Stimulated activated CD4-positive, alpha-beta T cell treated with anti-CD3 and anti-CD28 coated beads, Interleukin-4, amount 100 ng/mL, for 4 hours (primary cell): Measurements from ENCODE around the gene AKR1B1.

Source experiments
- DNase-seq, 2 experiments: peaks; one replicate each; pipeline ENCODE4 v3.0.0-alpha.2; 2020

AKR1B1 gene

DNA sequence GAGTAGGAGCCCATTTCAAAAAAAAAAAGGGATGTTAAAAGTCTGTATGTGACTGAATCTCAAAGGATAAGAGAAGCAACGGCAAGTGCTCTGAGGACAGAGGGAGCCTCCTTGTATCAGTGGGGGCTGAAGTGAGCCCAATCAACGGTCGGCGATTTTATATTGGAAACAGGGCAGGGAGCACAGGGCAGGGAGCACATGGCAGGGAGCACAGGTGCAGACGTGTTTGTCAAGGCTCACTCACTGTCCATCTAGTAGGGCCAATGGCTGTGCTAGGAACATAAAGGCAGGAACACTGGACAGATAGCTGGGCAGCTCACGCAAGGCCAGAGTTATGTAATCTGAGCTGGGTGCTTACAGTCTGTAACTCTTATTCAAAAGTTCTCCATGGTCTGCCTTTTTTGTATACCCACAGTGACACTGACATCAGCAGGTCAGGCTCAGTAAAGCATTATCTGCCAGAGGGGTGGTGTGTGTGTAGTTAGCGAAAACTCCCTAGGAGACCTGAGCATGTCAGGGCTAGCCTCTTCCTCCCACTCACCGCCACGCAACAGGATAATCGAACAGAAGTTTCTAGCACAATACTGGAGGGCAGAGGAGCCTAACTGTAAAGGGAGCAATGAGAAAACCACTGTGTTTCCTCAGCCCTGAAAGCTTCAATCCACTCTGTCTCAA lies 15.4 kb downstream of the AKR1B1 start:
- DNase-seq: no peak

DNA sequence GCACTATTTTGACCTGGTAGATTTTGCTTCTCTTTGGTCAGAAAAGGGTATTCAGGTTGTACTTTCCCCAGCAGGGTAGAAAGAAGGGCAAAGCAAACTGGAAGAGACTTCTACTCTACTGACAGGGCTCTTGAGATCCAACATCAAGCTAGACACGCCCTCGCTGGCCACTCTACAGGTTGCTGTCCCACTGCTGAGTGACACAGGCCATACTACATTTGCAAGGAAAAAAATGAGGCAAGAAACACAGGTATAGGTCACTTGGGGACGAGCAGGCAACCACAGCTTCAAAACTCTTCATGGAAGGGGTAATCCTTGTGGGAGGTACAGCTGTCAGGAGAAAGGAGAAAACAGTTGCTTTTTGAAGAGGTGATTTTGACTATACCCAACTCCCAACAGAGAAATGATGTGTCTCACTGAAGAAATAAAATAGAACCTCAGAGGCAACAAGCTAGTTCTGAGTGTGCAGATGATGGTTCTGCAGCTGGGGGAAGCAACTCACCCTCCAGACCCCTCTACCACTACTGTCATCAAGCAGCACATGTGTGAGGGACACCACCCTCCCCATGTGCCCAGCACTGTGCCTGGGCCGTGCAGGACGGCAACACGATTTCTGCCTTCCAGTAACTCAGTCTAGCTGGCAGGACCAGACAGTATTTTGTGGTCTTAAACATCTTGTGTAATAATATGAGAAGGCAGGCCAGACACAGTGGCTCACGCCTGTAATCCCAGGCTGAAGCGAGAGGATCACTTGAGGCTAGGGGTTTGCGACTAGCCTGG lies 16.3 kb downstream of the AKR1B1 start:
- DNase-seq: no peak

DNA sequence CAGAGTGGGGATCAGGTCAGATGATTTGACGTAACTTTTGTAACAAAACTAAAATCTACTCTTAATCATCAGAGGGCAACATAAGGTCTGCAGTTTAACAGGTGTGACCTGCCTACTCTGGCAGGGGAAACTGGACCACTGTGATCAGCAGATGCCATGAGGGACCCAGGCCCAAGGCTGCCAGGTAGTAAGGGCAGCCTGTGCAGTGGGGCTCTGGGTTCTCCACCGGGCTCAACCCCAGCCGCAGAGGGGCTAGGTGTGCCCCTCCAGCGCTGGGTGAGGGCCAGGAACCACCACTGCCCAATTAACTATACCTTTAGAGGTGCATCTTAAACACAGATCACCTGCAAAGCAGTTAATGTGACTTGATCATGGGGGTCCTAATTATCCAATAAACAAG lies 17.6 kb downstream of the AKR1B1 start:
- DNase-seq: no peak

DNA sequence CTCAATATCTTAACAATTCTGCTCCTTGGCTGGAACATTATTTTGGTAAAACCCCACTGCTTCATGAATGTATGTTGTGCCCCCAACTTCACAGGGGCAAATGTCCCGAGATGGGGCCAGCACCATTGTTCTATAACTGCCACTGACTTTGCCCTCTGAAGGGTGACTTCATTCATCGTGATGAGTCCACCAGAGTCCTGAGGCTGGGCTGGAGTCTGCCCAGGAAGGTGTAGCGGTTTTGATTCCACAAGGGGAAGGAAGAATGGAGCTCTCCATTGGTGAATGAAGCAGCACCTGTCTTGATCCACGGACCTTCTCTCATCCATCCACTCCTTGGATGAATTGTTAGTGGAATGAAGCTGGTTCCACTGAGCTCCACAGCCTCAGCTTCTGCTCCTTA lies 18.4 kb downstream of the AKR1B1 start:
- DNase-seq: no peak

DNA sequence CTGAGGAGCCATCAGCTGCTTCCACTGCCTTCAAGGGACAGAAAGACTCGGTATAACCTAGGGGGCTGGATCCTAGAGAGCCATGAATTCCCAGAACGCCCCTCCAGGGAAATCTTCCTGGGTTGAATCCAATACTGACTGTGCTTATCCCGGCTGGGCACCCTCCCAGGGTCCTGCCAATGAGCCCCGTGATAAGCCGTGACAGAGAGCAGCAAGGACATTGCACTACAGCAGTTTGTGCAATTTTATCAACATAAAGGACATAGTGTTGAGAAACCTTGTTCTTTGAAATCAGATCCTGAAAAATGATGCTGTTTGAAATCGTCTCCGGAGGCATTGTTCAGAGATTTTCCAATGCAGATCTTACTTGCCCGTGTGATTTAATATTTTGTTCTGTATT lies 18.8 kb downstream of the AKR1B1 start:
- DNase-seq: no peak

DNA sequence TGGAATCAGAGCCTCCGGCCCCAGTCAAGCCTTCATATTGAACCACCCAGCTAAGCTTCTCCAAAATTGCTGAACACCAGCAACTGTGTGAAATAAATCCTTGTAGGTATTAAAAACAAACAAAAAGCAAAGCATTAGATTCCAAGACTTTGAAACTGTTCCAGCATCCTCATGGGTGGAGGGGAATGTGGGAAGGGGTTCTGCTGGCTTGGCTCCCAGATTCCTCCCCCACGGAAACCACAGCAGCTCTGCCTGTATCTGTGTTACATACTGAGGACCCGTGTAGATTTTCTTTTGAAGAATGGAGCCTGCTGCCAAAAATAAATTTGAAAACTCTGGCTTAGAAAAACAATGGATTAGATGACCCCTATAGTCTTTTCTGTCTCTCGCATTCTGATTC lies 20.0 kb downstream of the AKR1B1 start:
- DNase-seq: no peak

DNA sequence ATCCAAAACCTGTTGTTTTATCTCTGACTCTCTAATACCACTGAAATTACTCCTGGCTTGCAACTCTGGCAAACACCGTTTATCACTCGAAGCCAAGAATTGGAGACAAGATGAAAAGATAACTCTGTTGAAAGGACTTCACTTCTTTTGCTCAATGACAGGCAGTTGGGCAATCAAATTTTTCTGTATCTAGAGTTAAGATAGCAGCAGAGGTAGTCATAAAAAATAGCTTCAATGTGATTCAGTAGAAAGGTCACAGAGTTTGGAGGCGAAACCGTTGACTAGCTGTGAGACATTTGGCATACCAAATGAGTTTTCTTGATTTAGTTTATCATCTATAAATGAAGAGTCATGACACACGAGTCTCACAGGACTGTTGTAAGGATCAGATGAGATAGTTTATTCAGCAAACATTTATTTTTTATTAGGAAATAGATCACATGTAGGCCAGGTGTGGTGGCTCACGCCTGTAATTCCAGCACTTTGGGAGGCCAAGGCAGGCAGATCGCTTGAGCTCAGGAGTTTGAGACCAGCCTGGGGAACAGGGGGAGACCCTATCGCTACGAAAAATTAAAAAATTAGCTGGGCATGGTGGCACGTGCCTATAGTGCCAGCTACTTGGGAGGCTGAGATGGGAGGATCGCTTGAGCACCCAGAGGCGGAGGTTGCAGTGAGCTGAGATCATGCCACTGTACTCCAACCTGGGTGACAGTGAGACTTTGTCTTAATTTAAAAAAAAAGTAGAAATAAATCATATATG lies 23.6 kb downstream of the AKR1B1 start:
- DNase-seq: no peak

DNA sequence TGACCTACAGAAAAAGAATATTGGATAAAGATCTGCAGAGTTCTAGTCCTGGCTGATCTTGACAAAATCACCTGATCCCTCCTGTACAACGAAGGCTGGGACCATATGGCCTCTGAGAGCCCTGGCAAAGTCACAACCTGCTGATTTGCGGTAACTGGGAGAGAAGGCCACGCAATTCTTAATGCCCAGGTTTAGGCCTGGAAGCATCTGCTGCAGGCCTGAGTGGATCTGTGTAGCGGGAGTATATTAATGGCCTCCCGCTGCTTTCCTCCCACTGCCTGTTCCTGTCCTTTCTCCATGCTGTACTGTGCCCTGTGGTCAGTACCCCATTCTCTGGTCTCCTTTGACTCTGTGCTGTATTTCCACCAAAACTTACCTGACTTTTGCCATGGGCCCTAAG lies 24.2 kb downstream of the AKR1B1 start:
- no peak for DNase-seq

DNA sequence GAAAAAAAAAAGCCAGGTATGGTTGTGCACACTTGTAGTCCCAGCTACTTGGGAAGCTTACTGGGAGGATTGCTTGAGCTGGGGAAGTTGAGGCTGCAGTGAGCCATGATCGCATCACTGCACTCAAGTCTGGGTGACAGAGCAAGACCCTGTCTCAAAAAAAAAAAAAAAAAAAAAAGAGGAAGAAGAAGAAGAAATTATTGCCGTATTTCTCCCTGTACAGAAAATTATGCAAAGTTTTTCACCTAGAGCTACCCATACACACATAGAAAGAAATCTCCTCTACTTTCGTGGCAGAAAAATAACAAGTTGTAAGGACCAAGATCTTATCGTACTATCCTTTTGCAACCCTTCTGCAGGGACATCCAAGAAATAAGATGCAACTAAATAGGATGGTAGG lies 25.5 kb downstream of the AKR1B1 start:
- no peak for DNase-seq

DNA sequence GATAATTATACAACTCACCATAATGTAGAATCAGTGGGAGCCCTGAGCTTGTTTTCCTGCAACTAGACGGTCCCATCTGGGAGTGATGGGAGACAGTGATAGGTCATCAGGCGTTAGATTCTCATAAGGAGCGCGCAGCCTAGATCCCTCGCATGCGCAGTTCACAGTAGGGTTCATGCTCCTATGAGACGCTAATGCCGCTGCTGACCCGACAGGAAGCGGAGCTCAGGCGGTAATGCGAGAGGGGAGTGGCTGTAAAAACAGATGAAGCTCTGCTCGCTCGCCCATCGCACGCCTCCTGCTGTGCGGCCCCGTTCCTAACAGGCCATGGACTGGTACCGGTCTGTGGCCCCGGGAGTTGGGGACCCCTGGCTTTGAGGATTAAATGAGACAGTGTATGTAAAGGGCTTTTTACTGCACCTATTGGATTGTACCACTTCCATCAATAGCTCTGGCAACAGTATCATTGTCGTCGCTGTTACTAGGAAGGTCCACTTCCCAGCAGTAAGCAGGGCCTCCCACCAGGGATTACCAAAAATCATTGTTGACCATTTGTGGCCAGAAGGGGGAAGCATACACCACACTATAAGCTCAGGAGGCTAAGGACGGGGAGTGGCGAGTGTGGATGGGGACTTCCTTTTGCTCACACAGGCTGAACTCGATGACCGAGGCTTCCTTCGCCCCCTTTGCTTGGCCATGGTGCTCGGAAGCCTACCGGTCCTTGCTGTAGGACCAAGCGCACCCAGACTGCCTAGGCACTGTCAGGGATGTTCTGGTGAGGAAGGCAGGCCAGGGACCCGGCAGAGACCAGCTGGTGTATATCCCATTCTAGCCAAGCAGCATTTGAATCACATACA lies 26.4 kb downstream of the AKR1B1 start:
- DNase-seq: peak; percentile 59 to 67

DNA sequence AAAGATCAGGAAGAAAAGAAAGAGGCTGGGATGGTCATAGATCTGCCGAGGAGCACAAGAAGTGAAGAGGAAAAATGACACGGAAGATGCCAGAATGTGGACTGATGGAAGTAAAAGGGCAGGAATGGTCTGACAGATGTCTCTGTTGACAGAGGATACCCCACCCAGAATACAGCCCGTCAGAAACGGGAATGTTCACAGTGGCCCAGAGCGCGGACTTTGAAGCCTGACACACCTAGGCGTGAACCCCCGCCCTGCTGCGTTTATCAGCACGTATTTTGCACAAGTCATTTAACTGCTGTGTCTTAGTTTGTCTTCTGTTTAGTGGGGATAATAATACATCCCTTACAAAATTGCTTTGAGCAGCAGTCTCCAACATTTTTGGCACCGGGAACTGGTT lies 27.1 kb downstream of the AKR1B1 start:
- no peak for DNase-seq

DNA sequence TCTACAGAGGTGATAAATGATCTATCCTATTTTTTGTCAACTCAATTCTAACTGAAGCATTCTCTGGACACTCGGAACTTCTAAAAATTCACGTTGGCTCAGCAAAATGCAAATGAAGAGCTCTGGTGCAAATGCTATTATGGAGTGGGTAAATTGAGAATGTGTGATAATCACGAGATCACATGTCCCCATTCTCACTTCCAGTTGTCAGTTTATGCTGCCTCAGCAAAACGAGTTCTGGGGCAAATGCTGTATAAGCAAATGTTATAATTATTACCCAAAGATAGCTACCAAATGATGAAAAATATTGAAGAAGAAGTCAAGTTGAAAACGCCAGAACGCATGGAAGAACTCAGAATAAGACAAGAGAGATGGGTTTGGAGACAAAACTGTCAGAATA lies 29.4 kb downstream of the AKR1B1 start:
- DNase-seq: no peak

DNA sequence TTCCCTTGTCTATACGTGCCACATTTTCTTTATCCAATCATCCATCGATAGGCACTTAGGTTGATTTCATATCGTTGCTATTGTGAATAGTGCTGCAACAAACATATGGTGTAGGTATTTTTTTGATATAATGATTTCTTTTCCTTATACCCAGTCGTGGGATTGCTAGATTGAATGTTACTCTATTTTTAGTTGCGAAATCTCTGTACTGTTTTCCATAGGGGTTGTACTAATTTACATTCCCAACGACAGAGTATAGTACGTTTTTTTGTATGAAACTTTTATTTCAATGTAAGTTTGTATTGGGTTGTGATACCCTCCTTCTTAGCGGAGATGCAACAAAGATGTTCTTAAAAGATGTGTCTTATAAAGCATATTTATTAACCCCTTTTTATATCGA lies 30.0 kb downstream of the AKR1B1 start:
- DNase-seq: no peak

DNA sequence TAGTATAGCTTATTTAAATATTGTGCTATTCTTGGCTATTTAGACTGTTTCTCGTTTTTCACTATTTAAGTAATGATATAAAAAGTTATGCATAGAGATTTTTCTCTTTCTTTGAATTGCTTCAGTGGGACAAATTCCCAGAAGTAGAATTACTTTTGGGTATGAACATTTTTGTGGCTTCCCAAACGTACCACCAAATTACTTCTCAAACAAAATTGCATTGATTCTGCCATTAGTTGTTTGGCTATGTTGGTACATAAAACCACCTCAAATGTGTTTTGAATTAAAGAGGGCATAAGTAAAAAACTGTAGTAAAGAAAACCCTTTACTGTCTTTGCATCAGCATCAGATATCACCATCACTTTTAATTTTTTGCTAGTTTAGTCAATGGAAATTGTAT lies 31.0 kb downstream of the AKR1B1 start:
- no peak for DNase-seq

DNA sequence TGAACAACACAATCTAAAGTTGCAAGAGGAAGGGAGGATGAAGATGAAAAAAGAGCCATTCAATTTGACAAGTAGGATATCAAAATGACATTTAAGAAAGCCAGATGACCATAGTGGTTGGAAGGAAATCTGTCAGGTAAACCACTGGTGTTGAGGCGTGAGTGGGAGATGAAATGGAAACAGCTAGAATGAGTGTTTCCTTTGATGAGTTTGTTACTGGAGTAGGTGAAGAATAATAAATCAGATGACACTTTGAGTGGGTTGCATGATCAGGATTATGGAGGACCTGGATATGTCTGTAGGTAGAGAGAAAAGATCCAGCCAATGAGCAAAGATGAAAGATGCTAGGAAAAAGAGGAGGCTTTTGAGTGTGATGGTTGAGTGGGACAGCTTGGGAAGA lies 33.1 kb downstream of the AKR1B1 start:
- no peak for DNase-seq

DNA sequence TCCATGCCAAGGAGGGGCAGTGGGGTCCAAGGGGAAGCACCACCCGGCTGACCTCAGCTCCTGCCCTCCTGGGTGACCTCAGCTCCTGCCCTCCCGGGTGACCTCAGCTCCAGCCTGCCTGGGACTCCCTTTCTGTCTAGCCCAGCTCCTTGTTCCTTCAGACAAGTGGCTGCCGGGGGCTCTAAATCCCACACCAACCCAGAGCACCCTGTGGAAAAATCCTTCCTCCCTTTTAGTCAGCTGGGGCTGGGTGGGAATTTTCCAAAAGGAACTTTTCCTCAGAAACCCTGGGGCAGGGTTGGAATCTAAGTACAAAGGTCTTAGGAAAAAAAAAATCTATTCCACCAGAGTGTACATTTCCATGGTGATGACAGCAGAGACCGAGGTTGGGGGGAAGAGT lies 36.3 kb downstream of the AKR1B1 start:
- DNase-seq: no peak

DNA sequence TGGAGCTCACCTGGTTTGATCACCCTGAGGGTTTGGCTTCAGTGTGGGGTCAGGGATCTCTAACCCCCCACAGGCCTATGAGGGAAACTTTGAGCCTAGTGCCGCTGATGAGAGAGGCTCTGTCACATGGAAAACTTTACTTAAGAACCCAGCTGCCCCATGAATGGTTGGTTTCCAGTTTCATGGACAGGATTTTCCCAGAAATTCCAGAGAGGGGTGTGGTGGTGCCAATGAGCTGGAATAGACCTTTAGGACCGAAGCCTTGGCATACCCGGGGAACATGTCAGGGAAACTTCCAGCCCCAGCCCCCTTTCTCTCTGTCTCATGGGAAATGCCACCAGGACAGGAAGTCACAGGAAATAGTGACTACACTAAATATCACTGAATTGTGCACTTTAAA lies 36.9 kb downstream of the AKR1B1 start:
- DNase-seq: no peak

DNA sequence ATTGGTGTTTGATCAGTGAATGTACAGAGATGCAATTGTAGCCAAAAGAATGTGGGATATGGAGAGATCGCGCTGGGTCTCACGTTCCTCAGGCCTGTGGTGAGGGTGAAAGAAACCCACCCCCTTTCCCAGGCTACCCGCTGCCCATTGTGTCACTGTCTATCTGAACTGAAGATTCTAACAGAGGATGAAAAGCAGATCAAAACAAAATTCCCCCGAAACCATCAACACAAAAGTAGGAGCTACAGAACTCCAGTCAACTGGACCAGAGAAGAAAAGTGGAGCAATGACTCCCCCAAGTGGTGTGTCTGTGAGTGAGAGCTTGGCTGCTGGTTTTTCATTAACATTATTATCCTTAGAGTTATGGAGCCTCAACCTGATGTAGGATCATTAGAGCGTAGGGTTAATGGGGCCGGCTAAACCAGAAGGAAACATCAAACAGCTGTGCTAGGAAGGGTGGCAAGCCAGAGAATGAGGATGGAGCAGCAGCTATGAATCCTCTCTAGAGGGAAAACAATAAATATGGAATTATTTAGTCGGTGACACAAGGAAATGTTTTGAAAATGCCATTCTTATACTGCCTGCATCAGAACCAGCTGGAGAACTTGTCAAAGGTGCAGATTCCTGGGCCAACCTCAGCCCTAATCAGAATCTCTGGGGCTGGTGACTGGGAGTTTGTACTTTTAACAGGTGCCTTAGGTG lies 38.3 kb downstream of the AKR1B1 start:
- no peak for DNase-seq

DNA sequence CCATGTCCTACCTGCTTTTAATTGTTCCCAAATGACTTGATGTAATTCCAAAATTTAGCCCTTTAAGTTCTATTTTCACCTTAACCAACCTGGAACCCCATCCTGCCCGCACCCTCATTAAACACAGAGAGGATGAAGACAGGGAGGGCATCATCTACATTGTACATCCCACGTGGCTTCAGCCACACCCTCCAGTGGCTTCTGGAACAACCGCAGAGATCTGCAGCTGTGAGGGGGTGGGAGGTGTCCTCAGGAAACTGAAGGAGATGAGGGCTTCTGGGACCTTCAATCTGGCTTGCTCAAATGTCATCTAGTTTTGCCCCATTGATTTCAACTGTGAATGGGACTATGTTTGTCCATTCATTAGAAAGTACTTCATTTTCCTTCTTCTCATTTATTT lies 39.0 kb downstream of the AKR1B1 start:
- DNase-seq: no peak

DNA sequence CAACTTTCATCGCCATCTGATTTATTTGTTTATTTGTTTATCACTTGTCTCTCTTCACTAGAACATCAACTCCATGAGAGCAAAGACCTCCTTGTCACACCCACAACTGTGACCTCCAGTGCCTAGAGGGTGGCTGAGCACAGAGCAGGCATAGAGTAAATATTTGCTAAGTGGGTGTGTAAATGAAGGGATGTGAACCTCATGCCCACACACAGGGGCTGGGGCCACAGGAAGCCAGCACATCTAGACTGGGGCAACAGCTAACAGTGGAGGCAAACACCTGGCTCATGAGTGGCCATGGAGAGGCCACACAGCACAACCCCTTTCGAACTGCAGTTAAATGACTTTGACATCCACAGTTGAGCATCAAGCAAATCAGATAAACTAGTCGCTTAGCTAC lies 39.8 kb downstream of the AKR1B1 start:
- no peak for DNase-seq

DNA sequence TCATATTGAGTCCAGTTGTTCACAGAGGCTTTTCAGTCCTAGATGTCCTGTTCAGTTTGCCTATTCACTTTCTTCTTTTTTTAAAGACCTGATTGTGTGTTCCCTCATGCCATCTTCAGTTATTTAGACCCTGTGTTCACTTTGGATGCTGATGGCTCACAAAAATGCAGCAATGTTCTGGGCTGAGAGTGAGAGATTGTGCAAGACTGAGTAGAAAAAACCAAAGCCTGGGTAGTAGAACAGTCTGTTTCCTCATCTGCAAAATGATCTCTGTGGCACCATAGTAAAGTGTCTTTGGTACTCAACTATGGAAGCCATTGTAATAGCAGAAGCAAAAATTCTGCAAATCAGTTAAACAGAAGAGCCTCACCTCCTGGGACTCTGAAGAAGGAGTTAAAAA lies 43.2 kb downstream of the AKR1B1 start:
- DNase-seq: no peak

DNA sequence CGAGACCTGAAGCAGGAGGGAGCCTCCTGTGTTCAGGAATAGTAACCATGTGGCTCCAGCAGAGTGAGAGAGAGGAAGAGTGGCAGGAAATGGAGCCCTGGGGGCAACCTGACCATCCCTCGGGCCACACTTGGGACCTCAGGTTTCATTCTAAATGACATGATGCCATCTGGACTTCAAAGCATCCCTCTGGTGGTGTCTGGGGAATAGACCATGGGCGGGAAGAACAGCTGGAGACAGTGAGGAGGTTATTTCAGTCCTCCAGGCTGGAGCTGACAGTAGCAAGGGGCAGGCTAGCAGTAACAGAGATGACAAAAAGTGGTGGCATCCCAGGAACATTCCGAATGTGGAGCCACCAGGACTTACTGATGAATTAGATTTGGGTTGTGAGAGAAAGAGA lies 44.8 kb downstream of the AKR1B1 start:
- no peak for DNase-seq

DNA sequence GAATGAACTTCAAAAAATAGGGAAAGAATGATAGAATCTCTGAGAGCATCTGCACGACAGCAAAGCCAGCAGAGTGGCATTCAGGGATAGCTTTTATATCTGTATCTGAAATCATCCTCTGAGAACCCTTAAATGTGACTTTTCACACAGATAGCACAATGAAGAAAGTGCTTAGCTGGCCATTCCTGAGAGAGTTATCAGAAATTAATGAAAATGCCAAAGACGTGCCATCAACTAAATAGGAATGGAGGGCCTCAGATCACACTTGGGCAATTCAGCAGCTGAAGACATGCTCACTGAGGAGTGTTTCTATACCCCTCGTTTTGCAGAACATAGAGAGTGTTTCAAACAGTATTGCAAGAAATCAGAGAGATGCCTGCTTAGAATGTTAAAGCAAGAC lies 51.6 kb downstream of the AKR1B1 start:
- no peak for DNase-seq
